Liver (tissue), 9 donors: Measurements from ENCODE around the gene TMEM38B. TPM values are rescaled to one million over a fixed set of nuclear protein-coding genes. Genes with fewer than 3 reads are reported as not detected.

Source experiments
- DNase-seq: peaks from one replicate; pipeline ENCODE4 v3.0.0-alpha.2; 2017; ENCODE audit warnings: low spot score
- H3K27ac ChIP-seq, 2 donors: one replicate each; pipeline ENCODE4 v1.7.0; 2013; ENCODE audit warnings: inconsistent platforms in 2 of 2, low read length in 2 of 2, control low read depth in 1 of 2, low read depth in 1 of 2, mild to moderate bottlenecking in 1 of 2
- H3K27me3 ChIP-seq, 4 donors: one replicate each; pipeline versions ENCODE4 v1.6.1 to v1.7.0; 2013; ENCODE audit warnings: low read length in 3 of 4, inconsistent platforms in 1 of 4, mild to moderate bottlenecking in 1 of 4, moderate library complexity in 1 of 4; ENCODE audit not compliant: control insufficient read depth in 4 of 4, insufficient read depth in 4 of 4
- H3K36me3 ChIP-seq, 4 donors: one replicate each; pipeline versions ENCODE4 v1.6.1 to v1.7.0; 2013; ENCODE audit warnings: low read length in 3 of 4, mild to moderate bottlenecking in 3 of 4, low read depth in 1 of 4, moderate library complexity in 1 of 4; ENCODE audit not compliant: control insufficient read depth in 4 of 4, insufficient read depth in 3 of 4
- H3K4me1 ChIP-seq, 4 donors: one replicate each; pipeline versions ENCODE4 v1.6.1 to v1.7.0; 2013; ENCODE audit warnings: low read length in 3 of 4, mild to moderate bottlenecking in 3 of 4, moderate library complexity in 1 of 4; ENCODE audit not compliant: control insufficient read depth in 4 of 4, insufficient read depth in 4 of 4
- H3K4me3 ChIP-seq, 3 donors: one replicate each; pipeline versions ENCODE4 v1.6.1 to v1.7.0; 2013; ENCODE audit warnings: low read length in 3 of 3, control low read depth in 1 of 3, low read depth in 1 of 3, mild to moderate bottlenecking in 1 of 3
- H3K9ac ChIP-seq, 2 donors: one replicate each; pipeline ENCODE4 v1.7.0; 2013; ENCODE audit warnings: low read length in 2 of 2, mild to moderate bottlenecking in 2 of 2, moderate library complexity in 2 of 2, control low read depth in 1 of 2, low read depth in 1 of 2
- H3K9me3 ChIP-seq, 4 donors: one replicate each; pipeline versions ENCODE4 v1.6.1 to v1.7.0; 2013; ENCODE audit warnings: low read length in 3 of 4; ENCODE audit not compliant: control insufficient read depth in 4 of 4
- HNF4A ChIP-seq, 2 donors: conservative IDR thresholded peaks; 2 replicates each; pipeline ENCODE4 v1.6.1; 2016; ENCODE audit warnings: antibody characterized with exemption in 2 of 2, mild to moderate bottlenecking in 2 of 2
- REST ChIP-seq: IDR thresholded peaks from 2 replicates; pipeline ENCODE4 v1.6.1; 2016; ENCODE audit warnings: antibody characterized with exemption, mild to moderate bottlenecking
- RXRA ChIP-seq, 2 donors: IDR thresholded peaks; 2 replicates each; pipeline ENCODE4 v1.6.1; 2017 to 2018; ENCODE audit warnings: antibody characterized with exemption in 2 of 2, mild to moderate bottlenecking in 1 of 2
- SP1 ChIP-seq: IDR thresholded peaks from 2 replicates; pipeline ENCODE4 v1.6.1; 2018; ENCODE audit warnings: antibody characterized with exemption, mild to moderate bottlenecking
- TAF1 ChIP-seq: conservative IDR thresholded peaks from 2 replicates; pipeline ENCODE4 v1.6.1; 2016; ENCODE audit warnings: antibody characterized with exemption, mild to moderate bottlenecking
- WGBS: extraction: QIAGEN DNeasy Blood & Tissue Kit; methylation state at CpG from one replicate; pipeline ENCODE4 v1.1.7; 2013; 5-methylcytosine and 5-hydroxymethylcytosine counted together
- polyA plus RNA-seq, 2 donors: library from polyadenylated mRNA; stranded (reverse) in 1 of 2; unstranded in 1 of 2; fragments of 200-250 nt in 1 of 2; fragments of >200 nt in 1 of 2; fragmentation: Nextera tagmentation in 1 of 2; extraction: Ambion mirVana in 1 of 2; gene quantifications; one replicate each; pipeline versions ENCODE4 v1.2.1 to v1.2.3, GENCODE V29; 2013 to 2015
- total RNA-seq, 2 donors: library from RNA; depleted of rRNA; stranded (reverse); fragments of >200 nt; gene quantifications; one replicate each; pipeline ENCODE4 v1.2.3, GENCODE V29; 2014
- TF ChIP-seq, protein P1 (sequence below): IDR thresholded peaks from 2 replicates; pipeline ENCODE4 v1.6.1; 2016; ENCODE audit warnings: antibody characterized with exemption
- TF ChIP-seq, protein P2 (sequence below): IDR thresholded peaks from 2 replicates; pipeline ENCODE4 v1.6.1; 2016; ENCODE audit warnings: antibody characterized with exemption
- donor health status: healthy.
- donor health status: healthy.
- donor health status: healthy.
- donor health status: healthy.
- donor health status: healthy.

TMEM38B gene
- total and polyA plus RNA-seq, 4 donors = 7.4 to 21.6 (median 9.2) TPM

DNA sequence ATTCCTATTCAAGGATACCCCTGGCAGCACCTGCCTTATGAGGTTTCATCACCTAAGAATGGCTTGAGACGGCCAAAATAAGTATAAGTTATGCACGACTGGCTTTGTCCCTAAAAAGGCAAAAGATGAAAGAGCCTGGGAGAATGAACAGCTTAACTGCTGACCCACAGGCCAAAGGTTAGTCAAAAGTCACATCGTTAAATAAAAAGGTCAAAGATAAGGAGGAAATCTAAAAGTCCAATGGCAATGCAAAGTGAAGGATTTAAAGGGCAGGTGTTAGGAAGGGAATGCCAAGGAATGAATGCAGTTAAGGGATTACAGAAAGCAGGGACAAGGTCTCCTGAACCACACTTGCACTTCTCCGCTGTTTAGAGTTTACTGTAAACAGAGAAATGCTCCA is 26.5 kb upstream of the TMEM38B start (continued):
- TF ChIP-seq, protein P1, sequence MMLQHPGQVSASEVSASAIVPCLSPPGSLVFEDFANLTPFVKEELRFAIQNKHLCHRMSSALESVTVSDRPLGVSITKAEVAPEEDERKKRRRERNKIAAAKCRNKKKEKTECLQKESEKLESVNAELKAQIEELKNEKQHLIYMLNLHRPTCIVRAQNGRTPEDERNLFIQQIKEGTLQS = no peak

GRCh38 chr9:105670315-105670714 is 24.0 kb upstream of the TMEM38B start:
- TF ChIP-seq, protein P2, sequence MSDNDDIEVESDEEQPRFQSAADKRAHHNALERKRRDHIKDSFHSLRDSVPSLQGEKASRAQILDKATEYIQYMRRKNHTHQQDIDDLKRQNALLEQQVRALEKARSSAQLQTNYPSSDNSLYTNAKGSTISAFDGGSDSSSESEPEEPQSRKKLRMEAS = no peak
- TF ChIP-seq TAF1 = no peak
- H3K9ac ChIP-seq = no peak overlapping the region

DNA sequence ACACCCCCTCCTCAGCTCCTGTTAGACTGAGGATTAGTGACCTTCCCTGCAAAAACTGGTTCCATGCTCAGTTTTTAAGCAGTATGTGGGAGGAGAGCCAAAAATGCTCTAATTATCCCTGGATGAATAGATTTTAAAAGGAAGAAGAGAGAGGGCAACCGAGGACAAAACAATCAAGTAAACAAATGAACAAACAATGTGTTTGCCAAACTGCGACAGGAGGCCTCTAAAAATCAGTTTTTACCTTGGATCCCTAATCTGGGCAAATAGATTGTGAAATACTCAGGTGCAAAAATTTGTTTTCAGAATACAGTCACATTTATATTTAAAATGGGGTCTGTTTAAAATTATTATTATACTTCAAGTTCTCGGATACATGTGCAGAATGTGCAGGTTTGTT is 23.6 kb upstream of the TMEM38B start:
- no peak overlapping the region for H3K27ac ChIP-seq
- no peaks in the 10 kb centered on the region for H3K36me3 ChIP-seq
- H3K4me1 ChIP-seq = peaks cover 2 to 29% (median 15%) of the 10 kb centered on the region in 4 donors
- no peaks in the 10 kb centered on the region for H3K27me3 ChIP-seq
- DNase-seq = no peak
- no peaks in the 10 kb centered on the region for H3K9me3 ChIP-seq
- WGBS = 52% methylated on average over 3 of the region's 3 CpGs
- H3K4me3 ChIP-seq = no peak overlapping the region
- TF ChIP-seq TAF1 = no peak
- peak in 1 of 2 donors; percentile 45 for TF ChIP-seq RXRA (IDR thresholded peaks at IDR 0.05)
- TF ChIP-seq HNF4A (conservative IDR thresholded peaks at IDR 0.05) = peak in 1 of 2 donors; percentile 13
- no peak for TF ChIP-seq SP1
- H3K9ac ChIP-seq = no peak overlapping the region

More at GRCh38 chr9:105670315-105670714, 24.0 kb upstream of the TMEM38B start:
- DNase-seq = no peak
- H3K4me1 ChIP-seq = peaks cover 2 to 29% (median 15%) of the 10 kb centered on the region in 4 donors
- H3K36me3 ChIP-seq = no peaks in the 10 kb centered on the region
- 68% methylated on average over 3 of the region's 3 CpGs for WGBS
- H3K9me3 ChIP-seq = no peaks in the 10 kb centered on the region
- no peak overlapping the region for H3K27ac ChIP-seq
- H3K27me3 ChIP-seq = no peaks in the 10 kb centered on the region
- H3K4me3 ChIP-seq = no peak overlapping the region

DNA sequence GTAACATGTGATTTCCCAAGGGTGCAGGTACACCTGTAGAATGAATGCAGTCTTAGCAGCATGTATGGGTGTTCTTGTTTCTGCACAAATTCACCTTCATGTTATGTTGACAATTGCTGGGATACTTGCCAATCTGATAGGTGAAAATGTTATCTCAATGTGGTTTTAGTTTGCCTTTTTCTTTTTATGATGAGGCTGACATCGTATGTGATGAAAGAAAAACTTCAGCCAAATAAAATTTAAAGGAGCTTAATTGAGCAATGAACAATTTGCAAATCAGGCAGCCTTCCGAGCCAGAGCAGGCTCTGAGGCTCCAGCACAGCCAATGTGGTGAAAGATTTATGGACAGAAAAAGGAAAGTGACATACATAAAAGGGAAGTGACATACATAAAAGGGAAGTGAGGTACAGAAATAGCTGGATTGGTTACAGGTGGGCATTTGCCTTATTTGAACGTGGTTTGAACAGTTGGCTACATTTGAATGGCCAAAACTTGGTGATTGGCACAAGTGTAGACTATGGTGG is 21.6 kb upstream of the TMEM38B start:
- no peaks in the 10 kb centered on the region for H3K27me3 ChIP-seq
- H3K36me3 ChIP-seq = no peaks in the 10 kb centered on the region
- H3K4me3 ChIP-seq = no peak overlapping the region
- WGBS = 26% methylated on average over 3 of the region's 3 CpGs
- TF ChIP-seq REST (no peak), HNF4A (conservative IDR thresholded peaks at IDR 0.05) (peak in 1 of 2 donors; percentile 4)
- no peak for DNase-seq
- H3K27ac ChIP-seq = no peak overlapping the region
- H3K9ac ChIP-seq = no peak overlapping the region
- peaks cover 2 to 37% (median 14%) of the 10 kb centered on the region in 4 donors for H3K4me1 ChIP-seq
- H3K9me3 ChIP-seq = no peaks in the 10 kb centered on the region
